DMS153 treated with DMSO at 0.1 percent for 48 hours (cell line): Measurements from ENCODE around the gene OSBP2.

Source experiments
- DNase-seq: peaks from one replicate; lab custom pipeline; 2025; ENCODE audit not compliant: unreplicated experiment; lab: John Stamatoyannopoulos, UW

The OSBP2 gene, protein sequence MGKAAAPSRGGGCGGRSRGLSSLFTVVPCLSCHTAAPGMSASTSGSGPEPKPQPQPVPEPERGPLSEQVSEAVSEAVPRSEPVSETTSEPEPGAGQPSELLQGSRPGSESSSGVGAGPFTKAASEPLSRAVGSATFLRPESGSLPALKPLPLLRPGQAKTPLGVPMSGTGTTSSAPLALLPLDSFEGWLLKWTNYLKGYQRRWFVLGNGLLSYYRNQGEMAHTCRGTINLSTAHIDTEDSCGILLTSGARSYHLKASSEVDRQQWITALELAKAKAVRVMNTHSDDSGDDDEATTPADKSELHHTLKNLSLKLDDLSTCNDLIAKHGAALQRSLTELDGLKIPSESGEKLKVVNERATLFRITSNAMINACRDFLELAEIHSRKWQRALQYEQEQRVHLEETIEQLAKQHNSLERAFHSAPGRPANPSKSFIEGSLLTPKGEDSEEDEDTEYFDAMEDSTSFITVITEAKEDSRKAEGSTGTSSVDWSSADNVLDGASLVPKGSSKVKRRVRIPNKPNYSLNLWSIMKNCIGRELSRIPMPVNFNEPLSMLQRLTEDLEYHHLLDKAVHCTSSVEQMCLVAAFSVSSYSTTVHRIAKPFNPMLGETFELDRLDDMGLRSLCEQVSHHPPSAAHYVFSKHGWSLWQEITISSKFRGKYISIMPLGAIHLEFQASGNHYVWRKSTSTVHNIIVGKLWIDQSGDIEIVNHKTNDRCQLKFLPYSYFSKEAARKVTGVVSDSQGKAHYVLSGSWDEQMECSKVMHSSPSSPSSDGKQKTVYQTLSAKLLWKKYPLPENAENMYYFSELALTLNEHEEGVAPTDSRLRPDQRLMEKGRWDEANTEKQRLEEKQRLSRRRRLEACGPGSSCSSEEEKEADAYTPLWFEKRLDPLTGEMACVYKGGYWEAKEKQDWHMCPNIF

DNA sequence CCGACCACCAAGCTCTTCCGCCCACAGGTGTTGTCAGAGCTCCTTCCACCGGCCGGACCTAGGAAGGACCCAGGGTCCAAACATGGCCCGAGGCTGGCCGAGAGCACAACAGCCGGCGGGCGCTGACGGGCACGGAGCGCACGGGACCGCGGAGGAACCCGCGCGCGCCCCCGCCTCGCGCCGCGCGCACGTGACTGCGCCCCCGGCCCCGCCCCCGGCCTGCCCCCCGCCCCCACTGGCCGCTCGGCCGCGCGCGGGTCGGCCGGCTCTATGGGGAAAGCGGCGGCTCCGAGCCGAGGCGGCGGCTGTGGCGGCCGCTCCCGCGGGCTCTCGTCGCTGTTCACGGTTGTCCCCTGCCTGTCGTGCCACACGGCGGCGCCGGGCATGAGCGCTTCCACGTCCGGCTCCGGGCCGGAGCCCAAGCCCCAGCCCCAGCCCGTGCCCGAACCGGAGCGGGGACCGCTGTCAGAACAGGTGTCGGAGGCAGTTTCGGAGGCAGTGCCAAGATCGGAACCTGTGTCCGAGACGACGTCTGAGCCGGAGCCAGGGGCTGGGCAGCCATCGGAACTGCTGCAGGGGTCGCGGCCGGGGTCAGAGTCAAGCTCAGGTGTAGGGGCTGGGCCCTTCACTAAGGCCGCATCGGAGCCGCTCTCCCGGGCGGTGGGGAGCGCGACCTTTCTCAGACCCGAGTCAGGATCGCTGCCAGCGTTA, at the start of gene OSBP2:
Gene OSBP2 (plus strand): TSS at position 235 of the 711 bp plus-strand sequence. CDS start 36 bp downstream, at position 271.
- no peak for DNase-seq

DNA sequence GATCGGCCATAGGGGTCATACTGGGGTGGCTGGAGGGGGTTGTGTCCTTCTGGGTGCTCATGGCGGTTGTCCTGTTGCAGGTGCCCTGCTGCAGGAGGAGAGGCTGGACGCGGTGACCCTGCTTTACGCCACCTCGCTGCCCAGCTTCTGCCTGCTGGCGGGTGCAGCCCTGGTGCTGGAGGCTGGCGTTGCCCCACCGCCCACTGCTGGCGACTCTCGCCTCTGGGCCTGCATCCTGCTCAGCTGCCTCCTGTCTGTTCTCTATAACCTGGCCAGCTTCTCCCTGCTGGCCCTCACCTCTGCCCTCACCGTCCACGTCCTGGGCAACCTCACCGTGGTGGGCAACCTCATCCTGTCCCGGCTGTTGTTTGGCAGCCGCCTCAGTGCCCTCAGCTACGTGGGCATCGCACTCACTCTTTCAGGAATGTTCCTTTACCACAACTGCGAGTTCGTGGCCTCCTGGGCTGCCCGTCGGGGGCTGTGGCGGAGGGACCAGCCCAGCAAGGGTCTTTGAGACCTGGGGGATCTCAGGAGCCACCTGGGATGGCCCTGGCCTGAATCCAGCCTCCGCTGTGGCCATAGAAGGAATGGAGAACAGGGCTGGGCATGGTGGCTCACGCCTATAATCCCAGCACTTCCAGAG, 48.0 kb upstream of the OSBP2 start:
- no peak for DNase-seq

DNA sequence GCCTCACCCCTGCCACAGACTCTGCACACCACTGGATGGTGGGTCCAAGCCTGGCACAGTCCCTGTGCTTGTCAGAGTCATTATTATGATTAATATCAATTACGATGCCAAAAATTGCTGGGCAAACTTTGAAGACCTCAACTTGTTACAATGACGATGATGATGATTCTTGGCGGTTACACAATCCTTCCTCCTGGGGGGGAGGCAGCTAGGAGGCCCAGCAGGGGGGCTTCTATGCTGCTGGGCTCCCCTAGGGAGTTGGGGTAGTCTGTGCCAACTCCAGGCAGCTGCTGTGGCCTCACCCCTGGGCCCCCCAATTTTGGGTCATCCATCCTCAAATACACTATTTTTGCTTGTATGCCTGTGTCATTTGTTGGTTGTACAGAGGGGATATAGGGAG, 47.1 kb upstream of the OSBP2 start:
- DNase-seq: no peak

DNA sequence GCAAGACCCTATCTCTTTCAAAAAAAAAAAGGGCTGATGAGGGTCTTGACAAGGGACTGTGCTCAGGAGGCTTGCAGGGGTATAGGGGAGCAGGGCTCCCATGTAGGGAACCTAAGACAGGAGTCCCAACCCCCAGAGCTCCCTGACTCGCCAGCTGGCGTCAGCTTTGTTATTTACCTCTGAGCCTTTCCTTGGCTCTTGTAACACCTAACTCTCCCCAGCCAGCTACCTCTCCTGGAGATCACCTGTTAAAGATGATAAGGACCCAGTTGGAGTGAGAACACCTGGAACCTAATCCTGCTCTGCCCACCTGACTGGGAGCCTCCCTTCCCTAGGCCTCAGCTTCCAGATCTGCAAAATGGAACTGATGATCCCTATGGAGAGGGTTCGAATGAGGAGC, 45.8 kb upstream of the OSBP2 start:
- DNase-seq: no peak

DNA sequence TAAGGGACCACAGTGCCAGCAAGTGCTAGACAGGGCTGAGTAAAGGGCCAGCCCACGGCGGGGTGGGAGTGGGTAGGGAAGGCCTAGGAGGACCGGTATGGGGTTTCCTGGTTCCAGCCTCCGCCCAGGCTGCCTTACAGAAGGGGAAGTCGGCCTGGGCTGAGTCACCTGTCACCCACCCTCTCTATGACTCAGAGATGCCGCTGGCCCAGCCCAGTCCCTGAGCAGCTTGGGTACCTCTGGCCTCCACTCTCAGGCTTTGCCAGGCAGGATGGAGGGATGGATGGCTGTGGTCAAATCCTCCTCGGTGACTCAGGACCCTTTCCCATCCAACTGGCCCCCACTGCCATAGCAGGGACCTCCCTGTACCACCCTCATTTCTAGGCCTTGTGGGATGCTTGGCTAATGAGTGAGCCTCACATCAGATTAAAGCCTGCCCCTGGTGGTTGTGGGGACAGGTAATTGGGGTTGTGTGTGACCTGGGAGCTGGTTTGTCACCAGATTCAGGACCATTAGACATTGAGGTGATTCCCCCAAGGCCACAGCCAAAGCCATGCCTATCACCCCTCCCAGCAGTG, 45.2 kb upstream of the OSBP2 start:
- DNase-seq: no peak

DNA sequence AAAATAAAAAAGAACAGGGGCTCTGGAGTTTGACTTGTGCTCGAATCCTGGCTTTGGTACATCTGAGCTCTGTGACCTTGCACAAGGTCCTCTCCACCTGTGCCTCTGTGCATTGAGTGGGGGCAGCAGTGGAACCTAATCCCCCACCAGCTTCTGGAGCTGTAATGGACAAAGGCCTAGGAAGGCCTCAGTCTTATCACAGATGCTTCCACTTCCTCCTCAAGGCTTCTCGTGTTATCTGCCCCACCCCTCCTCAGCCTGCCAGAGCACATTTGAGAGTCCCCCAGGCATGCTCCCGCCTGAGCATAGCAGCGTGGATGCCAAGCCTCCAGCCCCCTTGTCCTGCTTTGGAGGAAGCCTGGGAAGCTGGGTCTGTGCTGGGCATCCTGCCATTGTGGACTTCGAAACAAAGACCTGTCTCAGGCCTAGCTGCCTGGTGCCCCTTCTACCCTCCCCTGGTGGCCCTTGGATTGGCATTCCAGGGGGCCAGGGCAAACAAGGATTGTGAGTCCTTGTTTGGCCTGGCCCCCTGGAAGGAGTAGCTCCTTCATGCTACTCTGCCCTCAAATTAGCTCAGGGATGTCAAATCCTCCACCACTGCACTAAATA, 44.1 kb upstream of the OSBP2 start:
- no peak for DNase-seq

DNA sequence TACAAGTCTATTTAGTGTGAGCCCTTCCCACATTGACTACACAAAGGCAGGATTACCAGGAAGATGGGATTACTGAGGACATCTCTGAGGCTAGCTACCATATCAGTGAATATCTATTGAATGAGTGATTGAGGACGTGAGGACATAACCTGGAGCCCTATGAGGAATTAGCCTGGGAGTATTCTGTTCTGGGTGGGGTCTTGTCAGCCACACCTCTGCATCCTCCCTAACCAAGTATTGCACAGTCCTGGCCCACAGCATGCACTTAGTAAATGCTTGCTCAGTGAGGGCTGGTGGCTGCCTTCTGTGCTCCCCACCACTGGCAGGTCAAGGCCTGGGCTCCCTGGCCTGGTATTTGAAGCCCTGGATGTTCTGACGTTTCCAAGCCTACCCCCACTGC, 41.8 kb upstream of the OSBP2 start:
- no peak for DNase-seq

DNA sequence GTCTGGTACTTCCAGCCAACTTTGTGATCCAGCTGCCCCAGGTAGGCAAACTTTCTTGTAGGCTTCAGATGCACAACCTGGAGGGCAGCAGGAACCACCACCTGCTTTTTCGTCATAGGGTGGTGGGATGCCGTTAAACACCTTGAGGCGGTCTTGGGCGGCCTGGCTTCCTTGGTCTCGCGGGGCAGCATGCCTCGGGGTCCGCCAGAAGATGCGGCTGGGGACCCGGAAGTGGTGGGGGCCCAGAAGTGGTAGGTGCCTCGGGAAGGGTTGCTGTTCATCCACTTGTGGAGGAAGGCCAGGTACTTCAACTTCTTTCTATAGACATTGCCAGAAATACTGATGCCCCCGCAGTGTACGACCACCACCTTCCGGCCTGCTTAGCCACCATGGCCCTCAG, 40.3 kb upstream of the OSBP2 start:
- no peak for DNase-seq

DNA sequence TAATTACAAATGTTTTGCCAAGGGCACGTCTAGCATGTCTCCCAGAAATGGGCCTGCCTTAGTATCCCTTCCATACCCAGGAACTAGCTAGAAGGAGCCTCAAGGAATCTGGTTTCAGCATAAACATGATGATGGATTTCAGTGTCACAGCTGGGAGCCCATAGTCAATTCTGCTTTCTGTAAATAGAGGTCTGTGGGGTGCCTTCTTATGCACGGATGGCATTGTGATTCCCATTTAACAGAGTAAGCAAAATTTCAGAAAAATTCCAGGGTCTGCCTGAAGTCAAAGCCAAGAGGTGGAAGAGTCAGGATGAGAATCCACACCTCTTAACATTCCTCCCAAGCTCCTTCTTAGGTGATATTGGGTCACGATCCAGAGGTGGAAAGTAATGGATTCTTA, 39.1 kb upstream of the OSBP2 start:
- no peak for DNase-seq

DNA sequence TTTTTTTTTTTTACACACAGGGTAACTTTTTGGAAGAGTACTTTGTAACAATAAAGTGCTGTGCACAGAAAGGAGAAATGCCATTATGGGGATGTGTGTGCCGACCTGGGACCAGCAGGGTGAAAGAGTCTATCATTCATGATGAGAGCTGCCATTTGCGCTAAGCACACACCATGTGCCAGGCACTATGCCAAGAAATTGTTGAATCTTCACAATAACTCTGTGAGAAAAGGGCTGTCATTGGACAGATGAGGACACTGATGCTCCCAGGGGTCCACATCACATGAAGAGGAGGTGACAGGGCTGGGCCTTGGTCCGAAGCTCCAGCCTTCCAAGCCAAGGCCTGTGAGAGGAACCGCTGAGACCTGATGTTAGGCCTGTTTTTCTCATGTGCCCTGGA, 32.6 kb upstream of the OSBP2 start:
- DNase-seq: peak; percentile 38

DNA sequence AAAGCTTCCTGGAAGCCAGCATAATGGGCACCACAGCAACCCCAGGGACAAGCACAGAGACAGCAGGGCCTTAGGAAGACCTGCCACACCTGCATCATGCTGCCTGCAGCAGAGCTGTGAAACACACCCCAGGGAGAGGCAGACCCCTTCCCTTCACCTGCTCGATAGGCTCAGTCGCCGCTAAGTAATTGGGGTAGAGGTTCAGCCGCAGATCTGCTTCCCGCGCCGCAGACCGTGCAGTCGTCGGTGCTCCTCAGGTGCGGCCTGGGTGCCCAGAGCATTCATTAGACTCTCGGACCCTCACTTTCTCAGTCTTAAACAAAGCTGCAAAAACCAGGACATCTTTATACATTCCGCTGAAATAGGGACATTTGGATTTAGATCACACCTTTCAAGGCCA, 29.9 kb upstream of the OSBP2 start:
- no peak for DNase-seq

DNA sequence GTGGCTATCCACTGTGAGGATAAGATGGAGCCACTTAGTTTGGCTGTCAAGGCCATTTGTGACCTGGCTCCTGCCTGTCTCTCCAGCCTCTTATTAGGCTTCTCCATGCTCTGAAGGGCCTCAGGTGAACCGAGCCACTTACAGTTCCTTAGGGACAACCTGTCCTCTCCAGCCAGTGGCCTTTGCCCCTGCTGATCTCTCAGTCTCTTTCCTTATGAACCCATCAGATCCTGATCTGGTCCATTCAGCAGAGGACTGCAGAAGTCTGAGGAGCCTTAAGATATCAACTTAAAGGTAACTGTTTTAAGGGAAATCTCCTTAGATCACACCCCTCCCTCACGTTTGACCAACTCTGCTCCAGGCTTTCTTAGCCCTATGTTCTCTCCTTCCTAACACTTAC, 29.4 kb upstream of the OSBP2 start:
- DNase-seq: no peak

DNA sequence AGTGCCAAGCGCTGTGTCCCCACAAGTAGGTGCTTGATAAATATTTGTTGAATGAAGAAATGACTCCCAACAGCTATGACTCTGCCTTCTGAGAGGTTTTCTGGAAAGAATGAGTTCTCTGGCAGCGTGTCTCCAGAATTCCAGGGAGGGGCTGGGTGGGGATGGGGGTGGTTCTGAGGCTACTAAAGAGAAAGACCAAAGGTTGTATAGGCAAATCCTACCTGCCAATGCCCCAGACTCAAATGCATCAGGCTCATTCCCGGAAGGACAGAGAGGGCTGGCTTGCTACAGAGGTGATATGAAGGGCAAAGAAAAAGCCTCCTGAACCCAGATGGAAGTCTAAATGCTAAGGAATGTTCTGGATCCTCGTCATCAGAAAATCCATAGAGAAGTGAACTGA, 28.9 kb upstream of the OSBP2 start:
- no peak for DNase-seq

DNA sequence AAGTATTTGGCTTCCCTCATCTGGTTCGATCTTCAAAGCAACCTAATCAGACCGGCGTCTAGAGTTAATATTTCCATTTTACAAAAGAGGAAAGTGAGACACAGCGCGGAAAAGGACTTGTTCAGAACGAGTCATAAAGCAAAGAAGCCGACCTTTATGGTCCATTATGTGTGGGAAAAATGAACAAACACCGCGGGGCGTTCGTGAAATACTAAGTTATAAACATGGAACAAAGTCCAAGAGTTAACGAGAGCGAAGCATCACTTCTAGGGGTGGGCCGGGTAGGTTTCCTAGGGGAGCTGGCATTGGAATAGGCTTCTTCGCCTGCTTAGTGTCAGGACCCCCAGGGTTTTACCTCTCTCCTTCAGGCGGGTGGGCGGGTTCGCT, 27.6 kb upstream of the OSBP2 start:
- no peak for DNase-seq

DNA sequence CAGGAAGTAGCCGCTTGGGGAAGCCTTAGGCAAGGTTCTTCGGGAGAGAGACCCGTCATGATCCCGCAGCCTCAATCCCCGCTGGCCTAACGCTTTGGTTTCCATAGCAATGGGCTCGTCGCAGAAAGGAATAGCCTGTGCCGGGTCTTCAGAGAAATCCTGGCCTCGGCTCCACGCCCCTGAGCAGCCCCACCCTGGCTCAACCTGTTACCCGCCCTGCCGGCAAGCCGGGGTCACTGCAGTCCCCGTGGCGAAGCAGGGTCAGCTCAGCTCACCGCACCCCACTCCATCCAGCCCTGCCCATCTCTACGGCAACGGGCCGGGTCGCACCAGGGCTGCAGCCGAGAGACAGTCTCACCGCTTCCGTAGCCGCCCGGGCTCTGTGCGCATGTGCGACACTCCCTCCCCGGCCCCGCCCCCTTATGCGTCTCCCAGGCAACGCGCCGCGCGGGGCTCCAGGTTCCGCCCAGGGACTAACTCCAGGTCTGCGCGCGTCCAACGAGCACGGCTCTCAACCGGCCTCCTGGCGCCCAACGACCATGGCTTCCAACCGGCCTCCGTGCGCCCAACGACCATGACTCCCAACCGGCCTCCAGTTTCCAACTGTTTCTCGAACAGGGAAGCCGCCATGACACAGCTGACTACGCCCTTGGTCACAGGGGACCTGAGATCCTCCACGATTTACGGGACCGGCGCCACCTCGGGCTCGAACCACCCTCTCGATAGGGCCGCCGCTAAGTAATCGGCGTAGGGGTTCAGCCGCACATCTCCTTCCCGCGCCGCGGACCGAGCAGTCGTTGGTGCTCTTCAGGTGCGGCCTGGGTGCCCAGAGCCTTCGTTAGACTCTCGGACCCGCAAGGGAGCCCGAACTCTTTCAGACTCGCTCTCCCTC, 26.9 kb upstream of the OSBP2 start, which contains the start of gene DUSP18:
Gene DUSP18 (minus strand): TSS at position 382 of the 892 bp plus-strand sequence. CDS start 3,872 bp downstream, outside the sequence.
- DNase-seq: peak; percentile 79

DNA sequence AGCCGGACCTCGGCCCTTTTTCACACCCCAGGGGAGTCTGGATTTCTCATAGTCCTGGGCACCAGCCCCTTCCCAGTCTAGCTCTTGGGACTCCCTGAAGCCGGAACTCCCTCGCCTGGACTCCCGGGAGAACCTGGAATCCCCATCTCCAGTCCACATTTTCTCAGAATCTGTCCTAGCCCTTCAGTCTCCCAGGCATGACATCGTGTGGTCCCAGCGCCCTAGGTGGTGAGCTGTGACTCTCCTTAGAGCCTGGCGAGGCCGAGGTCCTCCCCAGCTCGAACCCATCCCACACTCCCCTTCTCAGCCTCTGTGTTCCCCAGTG, 26.3 kb upstream of the OSBP2 start:
- DNase-seq: no peak

DNA sequence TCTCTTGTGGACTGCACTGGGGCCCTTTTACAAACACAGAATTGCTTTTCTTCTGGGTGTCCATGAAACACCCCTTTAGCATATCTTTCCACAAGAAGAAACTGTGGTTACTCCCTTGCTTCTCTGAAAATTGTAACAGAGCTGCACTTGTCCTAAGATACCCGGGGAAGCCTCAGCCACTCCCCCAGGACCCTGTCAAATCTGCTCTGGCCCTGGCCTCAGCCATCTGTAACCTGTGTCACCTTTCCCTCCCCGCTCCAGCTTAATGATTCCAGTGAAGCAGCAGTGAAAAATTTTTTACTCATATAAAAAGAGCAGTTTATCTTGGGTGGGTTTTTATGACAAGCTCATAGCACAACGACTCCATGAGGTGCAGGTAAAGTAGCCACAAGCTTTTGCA, 23.6 kb upstream of the OSBP2 start:
- no peak for DNase-seq

DNA sequence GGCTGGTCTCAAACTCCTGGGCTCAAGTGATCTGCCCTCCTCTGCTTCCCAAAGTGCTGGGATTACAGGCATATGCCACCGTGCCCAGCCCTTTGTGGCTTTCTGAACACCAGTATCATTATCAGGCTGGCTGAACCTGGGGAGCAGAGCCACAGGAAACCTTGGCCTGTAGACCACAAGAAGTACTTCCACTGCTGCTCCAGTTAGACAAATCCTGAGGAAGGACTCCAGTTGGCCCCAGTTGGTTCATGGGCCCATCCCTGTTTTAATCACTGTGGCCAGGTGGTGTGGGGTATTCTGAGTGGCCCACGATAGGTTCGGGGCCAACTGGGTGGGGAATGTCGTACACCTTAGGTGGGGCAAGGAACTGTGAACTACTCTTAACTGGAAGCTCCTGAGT, 21.5 kb upstream of the OSBP2 start:
- DNase-seq: no peak

DNA sequence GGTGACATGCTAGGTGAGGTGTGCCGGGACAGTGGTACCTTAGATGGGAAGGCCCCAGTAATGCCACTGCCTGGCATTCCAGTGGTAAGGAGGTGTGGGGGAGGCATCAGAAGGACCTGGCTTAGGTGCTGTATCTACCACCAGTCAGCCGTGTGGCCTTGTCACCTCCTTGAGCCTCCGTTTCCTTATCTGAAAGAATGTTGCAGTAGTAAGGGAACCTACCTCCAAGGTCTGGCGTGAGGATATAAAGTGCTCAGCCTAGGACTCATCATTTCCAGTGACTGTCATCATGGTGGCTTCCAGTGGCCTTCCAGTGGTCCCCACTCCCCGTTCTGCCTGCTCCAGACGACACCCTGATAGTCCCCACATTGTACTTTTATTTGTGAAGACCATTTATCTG, 20.2 kb upstream of the OSBP2 start:
- DNase-seq: no peak
